Measurements from ENCODE around the gene TOM1L2. TPM values are rescaled to one million over a fixed set of nuclear protein-coding genes. Genes with fewer than 3 reads are reported as not detected.

Gene TOM1L2
- total and polyA plus RNA-seq, 2 experiments from 2014 or later: 25.5 to 31.0 TPM

GRCh38 chr17:17911001-17911613 lies 61.1 kb downstream of the TOM1L2 start:
- Histone ChIP-seq H3K9ac (no peak overlapping the region), H3K9me3 (ENCODE audit: low read depth) (no peaks in the 10 kb centered on the region), H2AFZ (no peak overlapping the region), H4K20me1 (ENCODE audit: insufficient read depth) (no peaks in the 10 kb centered on the region), H3F3A (ENCODE audit: insufficient read depth) (no peaks in the 10 kb centered on the region), H3K27me3 (replicated peaks; ENCODE audit: insufficient read depth) (no peaks in the 10 kb centered on the region), H3K4me1 (ENCODE audit: insufficient read depth) (peaks cover 14% of the 10 kb centered on the region), H3K36me3 (ENCODE audit: low read depth) (0 out of 2 replicates have a peak, but pooled peaks cover 4% of the 10 kb centered on the region), H3K4me2 (ENCODE audit: unreplicated experiment) (no peak overlapping the region), H3K4me3 (no peak overlapping the region), H3K27ac (no peak overlapping the region), H3K9me2 (ENCODE audit: insufficient read depth) (no peaks in the 10 kb centered on the region), H3K79me2 (ENCODE audit: insufficient read depth) (peaks cover 61% of the 10 kb centered on the region)
- TF ChIP-seq EZH2 (IDR thresholded peaks at IDR 0.05; ENCODE audit: insufficient read depth, poor library complexity, severe bottlenecking) (no peak), EZH2phosphoT487 (IDR thresholded peaks at IDR 0.05; ENCODE audit: insufficient read depth, low read depth) (no peak)
- 70 to 79% methylated on average over 10 of the region's 10 CpGs for WGBS, 2 experiments (ENCODE audit: low coverage in 1 of 2, low lambda C conversion rate in 2 of 2, missing lambda C conversion rate in 2 of 2)
- no peak for DNase-seq
- in situ Hi-C loops (cut with MboI): no loop called here

- no peak overlapping the region for H3K4me2 ChIP-seq (ENCODE audit: unreplicated experiment)
- H2AFZ ChIP-seq: no peak overlapping the region
- H4K20me1 ChIP-seq (ENCODE audit: insufficient read depth): no peaks in the 10 kb centered on the region
These were observed 62.1 kb downstream of the TOM1L2 start for GRCh38 chr17:17910060-17910459.

GRCh38 chr17:17909078-17909477 lies 63.1 kb downstream of the TOM1L2 start:
- WGBS, 2 experiments (ENCODE audit: low coverage in 1 of 2, low lambda C conversion rate in 2 of 2, missing lambda C conversion rate in 2 of 2): 85 to 97% methylated on average over 5 of the region's 5 CpGs
- in situ Hi-C loops (cut with MboI): no loop called here
- H3K4me1 ChIP-seq (ENCODE audit: insufficient read depth): peaks cover 8% of the 10 kb centered on the region
- 0 out of 2 replicates have a peak, but pooled peaks cover 4% of the 10 kb centered on the region for H3K36me3 ChIP-seq (ENCODE audit: low read depth)
- no peaks in the 10 kb centered on the region for H3K9me3 ChIP-seq (ENCODE audit: low read depth)
- H3K4me3 ChIP-seq: no peak overlapping the region
- peaks cover 41% of the 10 kb centered on the region for H3K79me2 ChIP-seq (ENCODE audit: insufficient read depth)
- H2AFZ ChIP-seq: no peak overlapping the region
- no peaks in the 10 kb centered on the region for H3K9me2 ChIP-seq (ENCODE audit: insufficient read depth)
- no peaks in the 10 kb centered on the region for H3K27me3 ChIP-seq (replicated peaks; ENCODE audit: insufficient read depth)
- H3K4me2 ChIP-seq (ENCODE audit: unreplicated experiment): no peak overlapping the region
- H3F3A ChIP-seq (ENCODE audit: insufficient read depth): no peaks in the 10 kb centered on the region
- H3K9ac ChIP-seq: no peak overlapping the region
- no peak overlapping the region for H3K27ac ChIP-seq
- H4K20me1 ChIP-seq (ENCODE audit: insufficient read depth): no peaks in the 10 kb centered on the region
- no peak for DNase-seq
- no peak for TF ChIP-seq EZH2phosphoT487 (IDR thresholded peaks at IDR 0.05; ENCODE audit: insufficient read depth, low read depth)
- TF ChIP-seq EZH2 (IDR thresholded peaks at IDR 0.05; ENCODE audit: insufficient read depth, poor library complexity, severe bottlenecking): no peak

More at GRCh38 chr17:17910060-17910459, 62.1 kb downstream of the TOM1L2 start:
- no peak for DNase-seq
- Histone ChIP-seq H3K4me3 (no peak overlapping the region), H3K36me3 (ENCODE audit: low read depth) (0 out of 2 replicates have a peak, but pooled peaks cover 4% of the 10 kb centered on the region), H3K4me1 (ENCODE audit: insufficient read depth) (peaks cover 14% of the 10 kb centered on the region), H3K9me3 (ENCODE audit: low read depth) (no peaks in the 10 kb centered on the region), H3K79me2 (ENCODE audit: insufficient read depth) (peaks cover 51% of the 10 kb centered on the region), H3F3A (ENCODE audit: insufficient read depth) (no peaks in the 10 kb centered on the region), H3K27me3 (replicated peaks; ENCODE audit: insufficient read depth) (no peaks in the 10 kb centered on the region), H3K9ac (no peak overlapping the region), H3K27ac (no peak overlapping the region), H3K9me2 (ENCODE audit: insufficient read depth) (no peaks in the 10 kb centered on the region)
- 67 to 69% methylated on average over 4 of the region's 4 CpGs for WGBS, 2 experiments (ENCODE audit: low coverage in 1 of 2, low lambda C conversion rate in 2 of 2, missing lambda C conversion rate in 2 of 2)
- TF ChIP-seq EZH2phosphoT487 (IDR thresholded peaks at IDR 0.05; ENCODE audit: insufficient read depth, low read depth) (no peak), EZH2 (IDR thresholded peaks at IDR 0.05; ENCODE audit: insufficient read depth, poor library complexity, severe bottlenecking) (no peak)
- in situ Hi-C loops (cut with MboI): no loop called here

GRCh38 chr17:17907469-17907868 lies 64.7 kb downstream of the TOM1L2 start:
- no peak overlapping the region for H3K4me3 ChIP-seq

More at GRCh38 chr17:17907469-17907868, 64.7 kb downstream of the TOM1L2 start:
- Histone ChIP-seq H3F3A (ENCODE audit: insufficient read depth) (no peaks in the 10 kb centered on the region), H4K20me1 (ENCODE audit: insufficient read depth) (no peaks in the 10 kb centered on the region), H3K27me3 (replicated peaks; ENCODE audit: insufficient read depth) (no peaks in the 10 kb centered on the region), H3K79me2 (ENCODE audit: insufficient read depth) (peaks cover 41% of the 10 kb centered on the region; the same call in 1 of the 2 replicates), H3K36me3 (ENCODE audit: low read depth) (0 out of 2 replicates have a peak, but pooled peaks cover 4% of the 10 kb centered on the region), H3K4me2 (ENCODE audit: unreplicated experiment) (no peak overlapping the region), H3K9ac (no peak overlapping the region), H3K27ac (no peak overlapping the region), H3K4me1 (ENCODE audit: insufficient read depth) (no peaks in the 10 kb centered on the region), H2AFZ (no peak overlapping the region), H3K9me2 (ENCODE audit: insufficient read depth) (no peaks in the 10 kb centered on the region), H3K9me3 (ENCODE audit: low read depth) (no peaks in the 10 kb centered on the region)
- in situ Hi-C loops (cut with MboI): no loop called here
- WGBS, 2 experiments (ENCODE audit: low coverage in 1 of 2, low lambda C conversion rate in 2 of 2, missing lambda C conversion rate in 2 of 2): 84 to 89% methylated on average over 4 of the region's 4 CpGs
- DNase-seq: no peak
- TF ChIP-seq EZH2phosphoT487 (IDR thresholded peaks at IDR 0.05; ENCODE audit: insufficient read depth, low read depth) (no peak), EZH2 (IDR thresholded peaks at IDR 0.05; ENCODE audit: insufficient read depth, poor library complexity, severe bottlenecking) (no peak)
